Measurements from ENCODE around the gene MLC1.

DNA sequence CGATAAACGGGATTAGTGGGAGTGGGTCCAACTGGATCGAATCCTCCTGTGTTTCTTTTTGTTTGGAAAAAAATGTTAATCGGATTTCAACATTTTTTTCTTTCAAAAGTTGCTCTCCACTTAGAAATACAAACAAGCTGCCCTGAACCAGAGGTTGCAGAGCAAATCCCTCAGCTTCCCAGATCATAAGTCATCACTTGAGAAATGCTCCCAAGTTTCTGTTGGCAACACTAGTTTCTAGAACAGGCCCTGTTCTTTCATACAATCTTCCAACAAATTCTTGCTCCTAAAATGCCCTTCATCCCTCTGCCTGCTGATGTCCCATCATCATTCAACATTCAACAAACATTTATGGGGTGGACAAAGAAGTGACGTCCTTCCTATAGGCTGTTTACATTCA, 1.3 kb upstream of the MLC1 start:
- TF ChIP-seq, protein P1, sequence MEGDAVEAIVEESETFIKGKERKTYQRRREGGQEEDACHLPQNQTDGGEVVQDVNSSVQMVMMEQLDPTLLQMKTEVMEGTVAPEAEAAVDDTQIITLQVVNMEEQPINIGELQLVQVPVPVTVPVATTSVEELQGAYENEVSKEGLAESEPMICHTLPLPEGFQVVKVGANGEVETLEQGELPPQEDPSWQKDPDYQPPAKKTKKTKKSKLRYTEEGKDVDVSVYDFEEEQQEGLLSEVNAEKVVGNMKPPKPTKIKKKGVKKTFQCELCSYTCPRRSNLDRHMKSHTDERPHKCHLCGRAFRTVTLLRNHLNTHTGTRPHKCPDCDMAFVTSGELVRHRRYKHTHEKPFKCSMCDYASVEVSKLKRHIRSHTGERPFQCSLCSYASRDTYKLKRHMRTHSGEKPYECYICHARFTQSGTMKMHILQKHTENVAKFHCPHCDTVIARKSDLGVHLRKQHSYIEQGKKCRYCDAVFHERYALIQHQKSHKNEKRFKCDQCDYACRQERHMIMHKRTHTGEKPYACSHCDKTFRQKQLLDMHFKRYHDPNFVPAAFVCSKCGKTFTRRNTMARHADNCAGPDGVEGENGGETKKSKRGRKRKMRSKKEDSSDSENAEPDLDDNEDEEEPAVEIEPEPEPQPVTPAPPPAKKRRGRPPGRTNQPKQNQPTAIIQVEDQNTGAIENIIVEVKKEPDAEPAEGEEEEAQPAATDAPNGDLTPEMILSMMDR (IDR thresholded peaks at IDR 0.05) = no peak
- TF ChIP-seq POLR2A (IDR thresholded peaks at IDR 0.05) (no peak), POLR2AphosphoS5 (IDR thresholded peaks at IDR 0.05) (no peak)
